ENCODE measurements around the gene CHTF18. TPM values are rescaled to one million over a fixed set of nuclear protein-coding genes. Genes with fewer than 3 reads are reported as not detected.

CHTF18 gene
- total and polyA plus RNA-seq, 10 of the 15 experiments (the other 5 are each of a cell fraction or from before 2014, with no cell fraction given), result 1.6 to 87.8 (median 19.4) TPM

GRCh38 chr16:782766-783403 lies 5.5 kb upstream of the CHTF18 start:
- DNase-seq (ENCODE audit: low read depth, low spot score) (no peak), ATAC-seq (no peak), FAIRE-seq (no peak)
- Histone ChIP-seq H4K20me1 (ENCODE audit: control insufficient read depth, insufficient read depth) (no peaks in the 10 kb centered on the region), H3K9ac (ENCODE audit: control insufficient read depth, insufficient read depth, low read length) (no peak overlapping the region), H3K4me2 (ENCODE audit: control insufficient read depth, insufficient read depth) (no peak overlapping the region), H3K9me3 (replicated peaks; ENCODE audit: control insufficient read depth, insufficient read depth, low read length) (no peaks in the 10 kb centered on the region), H3K79me2 (ENCODE audit: control insufficient read depth, insufficient read depth, low read length) (peaks cover 9% of the 10 kb centered on the region), H2AFZ (ENCODE audit: control insufficient read depth, low read depth, low read length) (no peak overlapping the region), H3K4me3 (no peak overlapping the region), H3K4me1 (ENCODE audit: control insufficient read depth, insufficient read depth, low read length) (peaks cover 4% of the 10 kb centered on the region; the same call in 1 of the 2 replicates), H3K36me3 (ENCODE audit: control insufficient read depth in 2 of 2, insufficient read depth in 2 of 2, low read length in 1 of 2) (peaks cover 0 to 5% of the 10 kb centered on the region in 2 experiments; a peak in 2 of 4 replicates), H3K27ac (ENCODE audit: control insufficient read depth, insufficient read depth) (no peak overlapping the region), H3K27me3 (replicated peaks in 1 of 2; ENCODE audit: control insufficient read depth in 2 of 2, insufficient read depth in 2 of 2, low read length in 1 of 2) (no peaks in the 10 kb centered on the region)
- in situ Hi-C loops (cut with MboI) (no loop called here), intact Hi-C loops (cut with micrococcal nuclease; ENCODE audit: unreplicated experiment) (no loop called here)
- no peak for TF ChIP-seq FOXM1 (IDR thresholded peaks at IDR 0.05; ENCODE audit: low read depth, low read length)
- peak; percentile 50 for TF ChIP-seq POLR2A (IDR thresholded peaks at IDR 0.05; ENCODE audit: low read depth, low read length)
- no TSS peak for BruUV-seq (replicated peaks)
- 3% methylated on average over 33 of the region's 36 CpGs for WGBS (ENCODE audit: insufficient coverage, insufficient replicate concordance, low lambda C conversion rate, missing lambda C conversion rate)
- ChIA-PET CTCF (interaction anchor here (0.9 kb wide), 1 partner anchor 71 kb away, joined by 4 read pairs; no protein-coding TSS in a partner anchor), SMC1A (ENCODE audit: uncharacterized antibody, unreplicated experiment) (no interaction called here), POLR2A (interaction anchor here (0.6 kb wide), 1 partner anchor 541 kb away, joined by 3 read pairs; no protein-coding TSS in a partner anchor), RAD21 (ENCODE audit: unreplicated experiment) (no interaction called here)

- Histone ChIP-seq H3K4me3 (no peak overlapping the region), H4K20me1 (ENCODE audit: control insufficient read depth, insufficient read depth) (no peaks in the 10 kb centered on the region), H3K36me3 (ENCODE audit: control insufficient read depth in 2 of 2, insufficient read depth in 2 of 2, low read length in 1 of 2) (peaks cover 0 to 5% of the 10 kb centered on the region in 2 experiments; a peak in 2 of 4 replicates), H3K27ac (ENCODE audit: control insufficient read depth, insufficient read depth) (no peak overlapping the region), H2AFZ (ENCODE audit: control insufficient read depth, low read depth, low read length) (no peak overlapping the region), H3K27me3 (replicated peaks in 1 of 2; ENCODE audit: control insufficient read depth in 2 of 2, insufficient read depth in 2 of 2, low read length in 1 of 2) (no peaks in the 10 kb centered on the region), H3K79me2 (ENCODE audit: control insufficient read depth, insufficient read depth, low read length) (peaks cover 13% of the 10 kb centered on the region), H3K9me3 (replicated peaks; ENCODE audit: control insufficient read depth, insufficient read depth, low read length) (no peaks in the 10 kb centered on the region), H3K4me2 (ENCODE audit: control insufficient read depth, insufficient read depth) (no peak overlapping the region), H3K4me1 (ENCODE audit: control insufficient read depth, insufficient read depth, low read length) (peaks cover 4% of the 10 kb centered on the region; the same call in 1 of the 2 replicates), H3K9ac (ENCODE audit: control insufficient read depth, insufficient read depth, low read length) (no peak overlapping the region)
- 66% methylated on average over 14 of the region's 17 CpGs for whole genome bisulfite sequencing (ENCODE audit: insufficient coverage, insufficient replicate concordance, low lambda C conversion rate, missing lambda C conversion rate)
- ChIA-PET CTCF (interaction anchor here (0.9 to 5.2 kb wide), 2 partner anchors 71 kb away, joined by 4 to 32 read pairs; no protein-coding TSS in a partner anchor), RAD21 (ENCODE audit: unreplicated experiment) (no interaction called here), SMC1A (ENCODE audit: uncharacterized antibody, unreplicated experiment) (interaction anchor here (2.5 kb wide), 1 partner anchor 71 kb away, joined by 12 read pairs; no protein-coding TSS in a partner anchor), POLR2A (interaction anchor here (0.6 kb wide), 1 partner anchor 541 kb away, joined by 3 read pairs; no protein-coding TSS in a partner anchor)
- FAIRE-seq (no peak), DNase-seq (ENCODE audit: low read depth, low spot score) (no peak), ATAC-seq (no peak)
- intact Hi-C loops (cut with micrococcal nuclease; ENCODE audit: unreplicated experiment), result no loop called here
- TF ChIP-seq POLR2A (IDR thresholded peaks at IDR 0.05; ENCODE audit: low read depth, low read length) (peak; percentile 5), CBX5 (IDR thresholded peaks at IDR 0.05; ENCODE audit: low read depth) (no peak), POLR2AphosphoS2 (IDR thresholded peaks at IDR 0.05; ENCODE audit: low read depth, low read length) (0 out of 2 replicates have a peak, but pooled peaks have one; percentile 30)
- BruUV-seq (replicated peaks), result no TSS peak
- in situ Hi-C loops (cut with MboI), result no loop called here
Measured at GRCh38 chr16:783404-784161, 4.8 kb upstream of the CHTF18 start.

Data from GM12878 (cell line).